ENCODE data around the gene DCC. TPM values are rescaled to one million over a fixed set of nuclear protein-coding genes. Genes with fewer than 3 reads are reported as not detected.

DCC gene
- total RNA-seq, 4 donors from 2014 or later = 0.27 to 2.5 TPM; not detected in 2

- no peak for DNase-seq
- intact Hi-C loops (cut with DNase I; ENCODE audit: low total_unique reads) = no loop called here
- H3K4me3 ChIP-seq = no peak overlapping the region
- H3K27me3 ChIP-seq = no peaks in the 10 kb centered on the region
- no peaks in the 10 kb centered on the region for H3K4me1 ChIP-seq
- no peak overlapping the region for H3K27ac ChIP-seq
- in situ Hi-C loops (cut with MboI; ENCODE audit: low pct_ligation_motif_present in 1 of 4, low pct_unique_long_range_greater_than_20kb in 1 of 4, low sequenced_read_pairs in 3 of 4) = no loop called here
- H3K9me3 ChIP-seq = no peaks in the 10 kb centered on the region
- H3K36me3 ChIP-seq = no peaks in the 10 kb centered on the region
- TF ChIP-seq POLR2A (IDR thresholded peaks at IDR 0.05) (no peak), POLR2AphosphoS5 (IDR thresholded peaks at IDR 0.05) (no peak), EP300 (IDR thresholded peaks at IDR 0.05; ENCODE audit: low read depth) (no peak)
- TF ChIP-seq, protein P1, sequence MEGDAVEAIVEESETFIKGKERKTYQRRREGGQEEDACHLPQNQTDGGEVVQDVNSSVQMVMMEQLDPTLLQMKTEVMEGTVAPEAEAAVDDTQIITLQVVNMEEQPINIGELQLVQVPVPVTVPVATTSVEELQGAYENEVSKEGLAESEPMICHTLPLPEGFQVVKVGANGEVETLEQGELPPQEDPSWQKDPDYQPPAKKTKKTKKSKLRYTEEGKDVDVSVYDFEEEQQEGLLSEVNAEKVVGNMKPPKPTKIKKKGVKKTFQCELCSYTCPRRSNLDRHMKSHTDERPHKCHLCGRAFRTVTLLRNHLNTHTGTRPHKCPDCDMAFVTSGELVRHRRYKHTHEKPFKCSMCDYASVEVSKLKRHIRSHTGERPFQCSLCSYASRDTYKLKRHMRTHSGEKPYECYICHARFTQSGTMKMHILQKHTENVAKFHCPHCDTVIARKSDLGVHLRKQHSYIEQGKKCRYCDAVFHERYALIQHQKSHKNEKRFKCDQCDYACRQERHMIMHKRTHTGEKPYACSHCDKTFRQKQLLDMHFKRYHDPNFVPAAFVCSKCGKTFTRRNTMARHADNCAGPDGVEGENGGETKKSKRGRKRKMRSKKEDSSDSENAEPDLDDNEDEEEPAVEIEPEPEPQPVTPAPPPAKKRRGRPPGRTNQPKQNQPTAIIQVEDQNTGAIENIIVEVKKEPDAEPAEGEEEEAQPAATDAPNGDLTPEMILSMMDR (IDR thresholded peaks at IDR 0.05) = no peak
These were observed 97.2 kb downstream of the DCC start for GRCh38 chr18:52437161-52437560.

GRCh38 chr18:52439457-52439856 is 99.5 kb downstream of the DCC start:
- H3K36me3 ChIP-seq = no peaks in the 10 kb centered on the region
- 65 to 67% methylated on average over 4 of the region's 4 CpGs for WGBS, 2 donors (ENCODE audit: low coverage in 1 of 2)
- H3K9me3 ChIP-seq = no peaks in the 10 kb centered on the region
- H3K27me3 ChIP-seq = no peaks in the 10 kb centered on the region
- H3K4me3 ChIP-seq = no peak overlapping the region
- intact Hi-C loops (cut with DNase I; ENCODE audit: low total_unique reads) = no loop called here
- H3K4me1 ChIP-seq = no peaks in the 10 kb centered on the region
- no peak overlapping the region for H3K27ac ChIP-seq
- DNase-seq = no peak
- no peak for TF ChIP-seq POLR2A (IDR thresholded peaks at IDR 0.05)
- TF ChIP-seq EP300 (IDR thresholded peaks at IDR 0.05; ENCODE audit: low read depth) = no peak
- TF ChIP-seq, protein P1 (IDR thresholded peaks at IDR 0.05) = no peak
- TF ChIP-seq POLR2AphosphoS5 (IDR thresholded peaks at IDR 0.05) = no peak
- in situ Hi-C loops (cut with MboI; ENCODE audit: low pct_ligation_motif_present in 1 of 4, low pct_unique_long_range_greater_than_20kb in 1 of 4, low sequenced_read_pairs in 3 of 4) = no loop called here

DNA sequence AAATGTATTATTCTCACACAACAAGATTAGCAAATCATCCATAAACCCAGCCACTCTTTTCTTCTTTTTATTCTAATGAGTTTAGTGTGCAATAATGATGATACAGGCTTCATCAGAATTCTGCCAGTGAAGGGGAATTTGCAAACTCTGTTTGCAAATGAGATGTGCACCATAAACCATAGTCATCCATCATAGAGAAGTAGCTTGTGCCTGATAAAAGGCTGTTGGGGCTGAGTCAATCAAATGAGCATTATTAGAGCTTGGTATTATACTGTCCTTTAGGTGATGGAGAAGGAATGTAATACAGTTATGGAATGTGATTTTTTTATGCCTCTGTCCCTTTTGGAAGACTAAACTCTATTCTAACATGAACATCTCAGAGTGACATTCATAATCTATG is 101.8 kb downstream of the DCC start:
- no peaks in the 10 kb centered on the region for H3K4me1 ChIP-seq
- H3K4me3 ChIP-seq = no peak overlapping the region
- H3K9me3 ChIP-seq = no peaks in the 10 kb centered on the region
- in situ Hi-C loops (cut with MboI; ENCODE audit: low pct_ligation_motif_present in 1 of 4, low pct_unique_long_range_greater_than_20kb in 1 of 4, low sequenced_read_pairs in 3 of 4) = no loop called here
- no peak overlapping the region for H3K27ac ChIP-seq
- intact Hi-C loops (cut with DNase I; ENCODE audit: low total_unique reads) = no loop called here
- no peak for TF ChIP-seq POLR2A (IDR thresholded peaks at IDR 0.05)
- TF ChIP-seq, protein P1 (IDR thresholded peaks at IDR 0.05) = no peak
- no peaks in the 10 kb centered on the region for H3K27me3 ChIP-seq
- no peak for DNase-seq
- no peaks in the 10 kb centered on the region for H3K36me3 ChIP-seq

DNA sequence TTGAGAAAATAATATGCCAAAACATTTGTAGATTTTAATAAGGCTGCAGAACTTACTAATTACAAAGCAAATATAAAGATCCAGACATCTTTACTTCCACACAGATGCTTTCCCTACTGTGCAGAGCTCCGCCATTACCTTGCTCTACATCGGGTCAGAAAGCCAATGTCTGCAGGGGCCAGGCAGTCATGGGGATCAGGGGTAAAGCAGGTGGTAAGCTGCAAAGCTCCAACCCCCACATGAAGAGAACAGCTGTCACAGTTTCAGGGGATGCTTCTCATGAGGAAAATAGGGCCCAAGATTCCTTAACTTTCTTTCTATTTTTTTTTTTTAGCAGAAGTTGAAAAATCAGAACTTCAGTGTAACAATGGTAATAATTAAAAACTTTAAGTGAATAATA is 102.7 kb downstream of the DCC start:
- no peak overlapping the region for H3K27ac ChIP-seq
- no peak for DNase-seq
- TF ChIP-seq, protein P1 (IDR thresholded peaks at IDR 0.05) = no peak
- TF ChIP-seq EP300 (IDR thresholded peaks at IDR 0.05; ENCODE audit: low read depth) (no peak), POLR2AphosphoS5 (IDR thresholded peaks at IDR 0.05) (no peak), POLR2A (IDR thresholded peaks at IDR 0.05) (no peak)
- H3K36me3 ChIP-seq = no peaks in the 10 kb centered on the region
- H3K4me1 ChIP-seq = no peaks in the 10 kb centered on the region
- no peaks in the 10 kb centered on the region for H3K27me3 ChIP-seq
- in situ Hi-C loops (cut with MboI; ENCODE audit: low pct_ligation_motif_present in 1 of 4, low pct_unique_long_range_greater_than_20kb in 1 of 4, low sequenced_read_pairs in 3 of 4) = no loop called here
- no peaks in the 10 kb centered on the region for H3K9me3 ChIP-seq
- H3K4me3 ChIP-seq = no peak overlapping the region
- intact Hi-C loops (cut with DNase I; ENCODE audit: low total_unique reads) = no loop called here
- 89 to 100% methylated on average over 2 of the region's 2 CpGs for WGBS, 2 donors (ENCODE audit: low coverage in 1 of 2)

All from transverse colon (tissue), 4 donors.